Astrocyte (in vitro differentiated cells and primary cell): ENCODE measurements around the gene TEX13D. TPM values are rescaled to one million over a fixed set of nuclear protein-coding genes. Genes with fewer than 3 reads are reported as not detected.
A peak's percentile ranks its signal among the peaks of the same experiment; 100 is the strongest.

ENCODE experiments used
- DNase-seq: peaks from one replicate; pipeline ENCODE4 v3.0.0-alpha.2; 2010; ENCODE audit warnings: low read depth
- FAIRE-seq: peaks from 2 replicates; lab custom pipeline; 2011; peaks lifted over from hg19 to GRCh38; lab: Jason Lieb, UNC
- H2AFZ ChIP-seq: 2 replicates; pipeline ENCODE4 v1.6.0; 2012; ENCODE audit warnings: low read depth, low read length, inconsistent platforms
- H3K27ac ChIP-seq: 2 replicates; pipeline ENCODE4 v1.5.1; 2011; ENCODE audit warnings: low read depth, low read length, inconsistent platforms
- H3K27me3 ChIP-seq: 2 replicates; pipeline ENCODE4 v1.6.0; 2011; ENCODE audit warnings: low read length, inconsistent platforms; ENCODE audit not compliant: insufficient read depth
- H3K36me3 ChIP-seq: 2 replicates; pipeline ENCODE4 v1.5.1; 2011; ENCODE audit warnings: low read length, inconsistent platforms; ENCODE audit not compliant: insufficient read depth
- H3K4me1 ChIP-seq: 2 replicates; pipeline ENCODE4 v1.5.1; 2011; ENCODE audit warnings: low read length, inconsistent platforms; ENCODE audit not compliant: insufficient read depth
- H3K4me2 ChIP-seq: 2 replicates; pipeline ENCODE4 v1.6.0; 2012; ENCODE audit warnings: low read length, inconsistent platforms
- H3K4me3 ChIP-seq: 2 replicates; pipeline ENCODE4 v1.5.1; 2011; ENCODE audit warnings: low read depth, mild to moderate bottlenecking, low read length, inconsistent platforms; ENCODE audit not compliant: insufficient read depth
- H3K79me2 ChIP-seq: 2 replicates; pipeline ENCODE4 v1.6.0; 2012; ENCODE audit warnings: mild to moderate bottlenecking, low read length, inconsistent platforms; ENCODE audit not compliant: insufficient read depth
- H3K9ac ChIP-seq: 2 replicates; pipeline ENCODE4 v1.6.0; 2012; ENCODE audit warnings: mild to moderate bottlenecking, low read length, inconsistent platforms
- H3K9me3 ChIP-seq: 2 replicates; pipeline ENCODE4 v1.5.1; 2012; ENCODE audit warnings: low read depth, mild to moderate bottlenecking, low read length, inconsistent platforms; ENCODE audit not compliant: insufficient read depth
- H4K20me1 ChIP-seq: 2 replicates; pipeline ENCODE4 v1.6.0; 2012; ENCODE audit warnings: low read length, inconsistent platforms; ENCODE audit not compliant: insufficient read depth
- H3K27ac Mint-ChIP-seq: one replicate; pipeline ENCODE4 v1.8.0; 2021; ENCODE audit warnings: mild to moderate bottlenecking, mixed read lengths; ENCODE audit not compliant: unreplicated experiment
- H3K27me3 Mint-ChIP-seq: one replicate; pipeline ENCODE4 v1.8.0; 2021; ENCODE audit warnings: low read depth, mixed read lengths; ENCODE audit not compliant: unreplicated experiment
- H3K36me3 Mint-ChIP-seq: one replicate; pipeline ENCODE4 v1.8.0; 2021; ENCODE audit warnings: low read depth, mixed read lengths; ENCODE audit not compliant: unreplicated experiment
- H3K4me1 Mint-ChIP-seq: one replicate; pipeline ENCODE4 v1.8.0; 2021; ENCODE audit warnings: low read depth, mixed read lengths; ENCODE audit not compliant: unreplicated experiment
- H3K4me3 Mint-ChIP-seq: one replicate; pipeline ENCODE4 v1.8.0; 2021; ENCODE audit warnings: mild to moderate bottlenecking, moderate library complexity, mixed read lengths; ENCODE audit not compliant: unreplicated experiment
- H3K9me3 Mint-ChIP-seq: one replicate; pipeline ENCODE4 v1.8.0; 2021; ENCODE audit warnings: mild to moderate bottlenecking, mixed read lengths; ENCODE audit not compliant: unreplicated experiment
- CTCF ChIP-seq: IDR thresholded peaks from 2 replicates; pipeline ENCODE4 v1.5.1; 2011; ENCODE audit warnings: low read depth, mild to moderate bottlenecking, inconsistent platforms, low read length, moderate library complexity; ENCODE audit not compliant: insufficient read depth
- EZH2 ChIP-seq: IDR thresholded peaks from 2 replicates; pipeline ENCODE4 v1.6.1; 2012; ENCODE audit warnings: mild to moderate bottlenecking, low read length, inconsistent platforms; ENCODE audit not compliant: insufficient read depth
- total RNA-seq: library from RNA; stranded (reverse); gene quantifications from 2 replicates; pipeline ENCODE4 v1.2.1, GENCODE V29; 2021

Gene TEX13D
- total RNA-seq, 1 donor from 2014 or later = not detected

GRCh38 chrX:124335598-124335997 lies 3.1 kb downstream of the TEX13D start:
- Histone ChIP-seq H3K9me3 (no peaks in the 10 kb centered on the region), H3K4me2 (no peak overlapping the region), H3K79me2 (no peaks in the 10 kb centered on the region), H3K27ac (no peak overlapping the region), H3K36me3 (no peaks in the 10 kb centered on the region), H2AFZ (no peak overlapping the region), H3K4me3 (no peak overlapping the region), H3K27me3 (no peaks in the 10 kb centered on the region), H4K20me1 (no peaks in the 10 kb centered on the region), H3K4me1 (no peaks in the 10 kb centered on the region), H3K9ac (no peak overlapping the region)
- Mint-ChIP-seq H3K36me3 (no peaks in the 10 kb centered on the region), H3K27me3 (no peaks in the 10 kb centered on the region), H3K4me1 (no peaks in the 10 kb centered on the region), H3K4me3 (no peak overlapping the region), H3K9me3 (no peaks in the 10 kb centered on the region), H3K27ac (no peak overlapping the region)
- no peak for DNase-seq
- TF ChIP-seq EZH2 (no peak), CTCF (no peak)
- FAIRE-seq = no peak

- Histone ChIP-seq H3K4me3 (no peak overlapping the region), H3K9ac (no peak overlapping the region), H3K27ac (no peak overlapping the region), H3K4me1 (no peaks in the 10 kb centered on the region), H3K27me3 (no peaks in the 10 kb centered on the region), H4K20me1 (no peaks in the 10 kb centered on the region), H3K4me2 (no peak overlapping the region), H3K79me2 (no peaks in the 10 kb centered on the region), H3K9me3 (no peaks in the 10 kb centered on the region), H2AFZ (no peak overlapping the region), H3K36me3 (no peaks in the 10 kb centered on the region)
- no peaks in the 10 kb centered on the region for H3K36me3 Mint-ChIP-seq
- no peak overlapping the region for H3K27ac Mint-ChIP-seq
- H3K27me3 Mint-ChIP-seq = no peaks in the 10 kb centered on the region
- FAIRE-seq (peak; percentile 85), DNase-seq (no peak)
- no peak for TF ChIP-seq CTCF
- no peak for TF ChIP-seq EZH2
- no peak overlapping the region for H3K4me3 Mint-ChIP-seq
- H3K9me3 Mint-ChIP-seq = no peaks in the 10 kb centered on the region
- H3K4me1 Mint-ChIP-seq = no peaks in the 10 kb centered on the region
Observed at GRCh38 chrX:124337916-124338315, 5.5 kb downstream of the TEX13D start.

- Mint-ChIP-seq H3K27me3 (no peaks in the 10 kb centered on the region), H3K27ac (no peak overlapping the region), H3K4me3 (no peak overlapping the region), H3K4me1 (no peaks in the 10 kb centered on the region), H3K9me3 (no peaks in the 10 kb centered on the region), H3K36me3 (no peaks in the 10 kb centered on the region)
- H3K9me3 ChIP-seq = no peaks in the 10 kb centered on the region
- H3K4me2 ChIP-seq = no peak overlapping the region
- H3K36me3 ChIP-seq = no peaks in the 10 kb centered on the region
- DNase-seq = no peak
- H3K9ac ChIP-seq = no peak overlapping the region
- H3K4me3 ChIP-seq = no peak overlapping the region
- H4K20me1 ChIP-seq = no peaks in the 10 kb centered on the region
- no peak overlapping the region for H3K27ac ChIP-seq
- H2AFZ ChIP-seq = no peak overlapping the region
- no peaks in the 10 kb centered on the region for H3K27me3 ChIP-seq
- FAIRE-seq = peak; percentile 78
- H3K4me1 ChIP-seq = no peaks in the 10 kb centered on the region
- H3K79me2 ChIP-seq = no peaks in the 10 kb centered on the region
- TF ChIP-seq CTCF = no peak
Observed at GRCh38 chrX:124338733-124339514, 6.5 kb downstream of the TEX13D start.
